GM23338 (cell line): ENCODE data around the gene CLDN19.

ENCODE experiments used
- CTCF ChIP-seq, 2 experiments: fragments of 200-600 bp in 1 of 2; sonication (generic) in 1 of 2; conservative IDR thresholded peaks; 2 replicates each; pipeline versions ENCODE4 v1.5.1 to v1.6.1; 2016 to 2017; ENCODE audit warnings: antibody characterized with exemption in 2 of 2, low read depth in 2 of 2, mild to moderate bottlenecking in 2 of 2, moderate library complexity in 1 of 2
- EZH2 ChIP-seq: fragments of 200-600 bp; sonication (generic); IDR thresholded peaks from one replicate; pipeline ENCODE4 v1.8.0; 2017; ENCODE audit warnings: antibody characterized with exemption, mild to moderate bottlenecking, low read depth; ENCODE audit not compliant: unreplicated experiment
- EZH2phosphoT487 ChIP-seq: fragments of 200-600 bp; sonication (generic); IDR thresholded peaks from one replicate; pipeline ENCODE4 v1.8.1; 2018; ENCODE audit warnings: antibody characterized with exemption; ENCODE audit not compliant: unreplicated experiment
- POLR2AphosphoS5 ChIP-seq: IDR thresholded peaks from 2 replicates; pipeline ENCODE4 v1.6.1; 2016; ENCODE audit warnings: antibody characterized with exemption, low read depth
- REST ChIP-seq: IDR thresholded peaks from one replicate; pipeline ENCODE4 v1.6.1; 2018; ENCODE audit warnings: antibody characterized with exemption; ENCODE audit not compliant: unreplicated experiment

GRCh38 chr1:42777852-42778251 is 37.8 kb upstream of the CLDN19 start:
- peak; percentile 81 to 95 for TF ChIP-seq CTCF (conservative IDR thresholded peaks at IDR 0.05; ENCODE audit: low read depth in 2 of 2)
- TF ChIP-seq EZH2phosphoT487, result no peak
- no peak for TF ChIP-seq REST
- TF ChIP-seq POLR2AphosphoS5, result no peak
- no peak for TF ChIP-seq EZH2
